ENCODE data around the gene HABP4.
"Not testable (repeated sequence)": the region's sequence is repeated elsewhere in the genome, so short reads cannot be mapped to it uniquely, and the experiment has no call there.

HABP4 gene

GRCh38 chr9:96500696-96501632 is 51.0 kb downstream of the HABP4 start:
- no peak for DNase-seq

- no peak for DNase-seq
These were observed 51.9 kb downstream of the HABP4 start for GRCh38 chr9:96501633-96502538.

GRCh38 chr9:96502539-96503373 is 52.8 kb downstream of the HABP4 start:
- no peak for DNase-seq

GRCh38 chr9:96503374-96503748 is 53.4 kb downstream of the HABP4 start:
- DNase-seq = not testable (repeated sequence)

GRCh38 chr9:96503918-96504317 is 53.9 kb downstream of the HABP4 start:
- DNase-seq = no peak

- no peak for DNase-seq
These were observed 55.5 kb downstream of the HABP4 start for GRCh38 chr9:96505316-96505991.

- DNase-seq = no peak
These were observed 58.4 kb downstream of the HABP4 start for GRCh38 chr9:96508227-96508940.

- no peak for DNase-seq
These were observed 59.1 kb downstream of the HABP4 start for GRCh38 chr9:96509026-96509425.

- no peak for DNase-seq
These were observed 59.9 kb downstream of the HABP4 start for GRCh38 chr9:96509848-96510247.

- DNase-seq = no peak
These were observed 60.3 kb downstream of the HABP4 start for GRCh38 chr9:96510258-96510657.

GRCh38 chr9:96512240-96512639 is 62.3 kb downstream of the HABP4 start:
- no peak for DNase-seq

- DNase-seq = no peak
These were observed 63.7 kb downstream of the HABP4 start for GRCh38 chr9:96513622-96514021.

- no peak for DNase-seq
These were observed 64.3 kb downstream of the HABP4 start for GRCh38 chr9:96514108-96514799.

- DNase-seq = no peak
These were observed 64.8 kb downstream of the HABP4 start for GRCh38 chr9:96514800-96515158.

- no peak for DNase-seq
These were observed 65.9 kb downstream of the HABP4 start for GRCh38 chr9:96515621-96516470.

GRCh38 chr9:96519095-96519494 is 69.1 kb downstream of the HABP4 start:
- DNase-seq = no peak

- no peak for DNase-seq
These were observed 69.8 kb downstream of the HABP4 start for GRCh38 chr9:96519787-96520186.

- no peak for DNase-seq
These were observed 72.4 kb downstream of the HABP4 start for GRCh38 chr9:96522366-96522765.

GRCh38 chr9:96523374-96523773 is 73.4 kb downstream of the HABP4 start:
- no peak for DNase-seq

GRCh38 chr9:96524045-96524444 is 74.1 kb downstream of the HABP4 start:
- no peak for DNase-seq

Data from CD4-positive, alpha-beta T cell treated with Interferon gamma for 1 hour (primary cell).